Gastrocnemius medialis (tissue), 4 donors: ENCODE data around the gene POLD2. TPM values are rescaled to one million over a fixed set of nuclear protein-coding genes. Genes with fewer than 3 reads are reported as not detected.

ENCODE experiments used
- ATAC-seq, 2 donors: fragments of 150-250 bp; one replicate each; pipeline ENCODE4 v1.9.1; 2016
- DNase-seq, 2 donors: peaks; one replicate each; pipeline ENCODE4 v3.0.0-alpha.2; 2019
- H3K27ac ChIP-seq, 4 donors: fragments of 200-600 bp; sonication (generic); 1 replicate in 1 of 4; 2 replicates in 3 of 4; pipeline ENCODE4 v1.5.1; 2016 to 2018; ENCODE audit warnings: mild to moderate bottlenecking in 2 of 4, moderate library complexity in 1 of 4
- H3K27me3 ChIP-seq, 3 donors: fragments of 200-600 bp; sonication (generic) in 2 of 3; 1 replicate in 1 of 3; 2 replicates in 2 of 3; pipeline versions ENCODE4 v1.5.1 to v1.6.0; 2016 to 2019; ENCODE audit warnings: mild to moderate bottlenecking in 1 of 3, moderate library complexity in 1 of 3
- H3K36me3 ChIP-seq, 2 donors: fragments of 200-600 bp; sonication (generic) in 1 of 2; one replicate each; pipeline ENCODE4 v1.5.1; 2017 to 2018
- H3K4me1 ChIP-seq, 2 donors: fragments of 200-600 bp; sonication (generic) in 1 of 2; one replicate each; pipeline ENCODE4 v1.5.1; 2016 to 2017; ENCODE audit warnings: mild to moderate bottlenecking in 2 of 2
- H3K4me3 ChIP-seq, 4 donors: fragments of 200-600 bp; sonication (generic) in 3 of 4; 1 replicate in 1 of 4; 2 replicates in 3 of 4; pipeline ENCODE4 v1.5.1; 2016 to 2019; ENCODE audit warnings: mild to moderate bottlenecking in 2 of 4
- H3K9me3 ChIP-seq, 3 donors: fragments of 200-600 bp; sonication (generic) in 2 of 3; 1 replicate in 1 of 3; 2 replicates in 2 of 3; pipeline ENCODE4 v1.5.1; 2016 to 2019
- POLR2A ChIP-seq, 2 donors: fragments of 450-650 bp; IDR thresholded peaks; one replicate each; pipeline ENCODE4 v1.6.1; 2017; ENCODE audit warnings: antibody characterized with exemption in 2 of 2, mild to moderate bottlenecking in 2 of 2, moderate library complexity in 2 of 2
- in situ Hi-C, 4 donors: fragments of 200-750 bp; cut with MboI; loops; one replicate each; pipeline versions ENCODE4 v1.15.0 to v1.8.0; 2017; ENCODE audit warnings: low sequenced_read_pairs in 4 of 4
- intact Hi-C: fragments of 100-400 bp; cut with DNase I; formaldehyde crosslinking; loops from one replicate; pipeline ENCODE4 v1.15.1; 2023; ENCODE audit warnings: low total_unique reads
- total RNA-seq, 4 donors: library from RNA; depleted of rRNA; stranded (reverse); fragments of >200 nt; gene quantifications; one replicate each; pipeline versions ENCODE4 v1.1.0 to v1.2.3, GENCODE V29; 2016
- TF ChIP-seq, protein P1 (sequence below), 5 experiments: fragments of 450-650 bp in 3 of 5; fragments of 200-600 bp in 2 of 5; sonication (generic) in 2 of 5; IDR thresholded peaks in 4 of 5; conservative IDR thresholded peaks in 1 of 5; 1 replicate in 4 of 5; 2 replicates in 1 of 5; pipeline ENCODE4 v1.5.1; 2016 to 2019; ENCODE audit warnings: antibody characterized with exemption in 5 of 5, mild to moderate bottlenecking in 3 of 5, moderate library complexity in 3 of 5

Gene POLD2
- total RNA-seq, 4 donors from 2014 or later: 69.4 to 93.0 (median 77.7) TPM

DNA sequence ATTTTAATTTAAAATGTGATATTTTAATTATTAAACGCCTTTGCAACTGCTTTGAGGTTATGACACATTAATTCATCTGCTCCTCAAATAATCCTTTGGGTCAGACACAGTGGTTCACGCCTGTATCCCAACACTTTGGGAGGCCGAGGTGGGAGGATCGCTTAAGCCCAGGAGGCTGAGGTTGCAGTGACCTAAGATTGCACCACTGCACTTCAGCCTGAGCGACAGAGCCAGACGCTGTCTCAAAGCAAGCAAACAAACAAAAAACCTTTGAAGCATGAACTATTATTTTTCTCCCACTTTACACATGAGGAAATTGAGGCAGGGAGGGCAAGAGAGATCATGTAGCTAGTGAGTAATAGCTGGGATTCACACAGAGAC is 1.5 kb upstream of the POLD2 start:
- in situ Hi-C loops: loop anchor here in 1 of 4 donors (5.0 kb wide), 1 partner anchor 48 kb away; no protein-coding TSS in a partner anchor
- peaks cover 0 to 11% of the 10 kb centered on the region in 2 donors for H3K36me3 ChIP-seq
- ATAC-seq: no peak
- DNase-seq: no peak
- intact Hi-C loops: loop anchor here (5.0 to 10.0 kb wide), 2 partner anchors 187 to 370 kb away; partner anchors contain the start of gene NUDCD3
- TF ChIP-seq, protein P1, sequence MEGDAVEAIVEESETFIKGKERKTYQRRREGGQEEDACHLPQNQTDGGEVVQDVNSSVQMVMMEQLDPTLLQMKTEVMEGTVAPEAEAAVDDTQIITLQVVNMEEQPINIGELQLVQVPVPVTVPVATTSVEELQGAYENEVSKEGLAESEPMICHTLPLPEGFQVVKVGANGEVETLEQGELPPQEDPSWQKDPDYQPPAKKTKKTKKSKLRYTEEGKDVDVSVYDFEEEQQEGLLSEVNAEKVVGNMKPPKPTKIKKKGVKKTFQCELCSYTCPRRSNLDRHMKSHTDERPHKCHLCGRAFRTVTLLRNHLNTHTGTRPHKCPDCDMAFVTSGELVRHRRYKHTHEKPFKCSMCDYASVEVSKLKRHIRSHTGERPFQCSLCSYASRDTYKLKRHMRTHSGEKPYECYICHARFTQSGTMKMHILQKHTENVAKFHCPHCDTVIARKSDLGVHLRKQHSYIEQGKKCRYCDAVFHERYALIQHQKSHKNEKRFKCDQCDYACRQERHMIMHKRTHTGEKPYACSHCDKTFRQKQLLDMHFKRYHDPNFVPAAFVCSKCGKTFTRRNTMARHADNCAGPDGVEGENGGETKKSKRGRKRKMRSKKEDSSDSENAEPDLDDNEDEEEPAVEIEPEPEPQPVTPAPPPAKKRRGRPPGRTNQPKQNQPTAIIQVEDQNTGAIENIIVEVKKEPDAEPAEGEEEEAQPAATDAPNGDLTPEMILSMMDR (IDR thresholded peaks at IDR 0.05 in 4 of 5, conservative IDR thresholded peaks at IDR 0.05 in 1 of 5): no peak
- no peak for TF ChIP-seq POLR2A (IDR thresholded peaks at IDR 0.05)
- no peak overlapping the region for H3K4me3 ChIP-seq
- H3K27me3 ChIP-seq: no peaks in the 10 kb centered on the region
- no peaks in the 10 kb centered on the region for H3K9me3 ChIP-seq
- no peak overlapping the region for H3K27ac ChIP-seq
- H3K4me1 ChIP-seq: peaks cover 17 to 22% of the 10 kb centered on the region in 2 donors

DNA sequence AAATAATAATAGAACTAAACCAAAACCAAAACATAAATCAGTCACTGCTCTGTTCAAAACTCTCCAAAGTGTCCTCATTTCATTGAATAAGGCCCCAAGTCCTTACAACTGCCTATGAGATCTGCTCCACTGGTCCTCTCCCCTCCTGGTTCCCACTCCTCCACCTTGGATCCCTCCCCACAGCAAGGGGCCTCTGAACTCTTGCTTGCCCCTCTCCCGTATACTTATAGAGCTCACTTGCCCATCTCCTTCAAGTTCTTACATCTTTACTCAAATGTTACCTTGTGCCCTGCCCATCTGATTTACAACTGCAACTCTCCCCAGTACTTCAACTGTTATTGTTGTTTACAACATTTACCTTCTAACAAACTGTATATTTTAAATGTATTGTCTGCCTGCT is 819 bp downstream of the POLD2 start:
- no peak for TF ChIP-seq POLR2A (IDR thresholded peaks at IDR 0.05)
- TF ChIP-seq, protein P1 (IDR thresholded peaks at IDR 0.05 in 4 of 5, conservative IDR thresholded peaks at IDR 0.05 in 1 of 5): no peak
- H3K36me3 ChIP-seq: peaks cover 0 to 23% of the 10 kb centered on the region in 2 donors
- no peaks in the 10 kb centered on the region for H3K27me3 ChIP-seq
- ATAC-seq: no peak
- intact Hi-C loops: loop anchor here (2.0 to 10.0 kb wide), 4 partner anchors 78 to 372 kb away; partner anchors contain the start of genes NUDCD3 and YKT6
- peak overlapping the region; percentile 62 to 92 (median 72) for H3K4me3 ChIP-seq
- no peaks in the 10 kb centered on the region for H3K9me3 ChIP-seq
- no peak for DNase-seq
- peak overlapping the region; percentile 88 to 95 (median 88) for H3K27ac ChIP-seq
- in situ Hi-C loops: loop anchor here in 1 of 4 donors (5.0 kb wide), 1 partner anchor 45 kb away; no protein-coding TSS in a partner anchor
- H3K4me1 ChIP-seq: peaks cover 19 to 31% of the 10 kb centered on the region in 2 donors

DNA sequence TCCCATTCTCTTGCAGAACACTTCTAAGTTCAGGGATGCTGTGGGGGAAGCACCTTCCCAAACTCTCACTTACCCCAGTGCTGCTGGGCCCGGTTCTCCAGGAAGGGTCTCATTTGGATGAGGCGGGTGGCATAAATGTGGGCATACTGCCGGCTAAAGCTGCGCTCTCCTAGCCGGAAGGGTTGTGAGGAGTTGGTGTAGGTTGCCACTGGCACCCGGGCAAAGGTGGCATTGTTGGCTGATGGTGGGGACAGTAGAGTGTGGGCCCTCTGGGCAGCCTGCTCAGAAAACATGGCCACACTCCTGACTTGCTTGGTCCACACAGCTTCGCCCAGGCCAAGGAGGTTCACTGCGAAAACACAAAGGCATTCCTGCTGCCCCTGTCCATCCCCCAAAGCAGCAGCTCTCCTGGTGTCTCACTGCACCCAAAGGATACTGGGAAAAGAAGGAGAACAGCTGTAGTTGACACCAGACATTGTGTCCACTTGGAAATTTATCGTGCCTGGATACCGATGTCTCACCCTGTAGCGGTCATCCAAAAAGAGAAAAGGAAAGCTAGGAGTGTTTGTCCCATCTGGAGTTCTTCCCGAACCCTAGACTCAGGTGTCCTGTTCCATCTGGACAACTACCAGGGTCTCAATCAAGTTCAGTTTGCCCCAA is 1.5 kb downstream of the POLD2 start:
- ATAC-seq (no peak), DNase-seq (no peak)
- Histone ChIP-seq H3K4me3 (peak overlapping the region in 1 of 4 donors; percentile 62), H3K27me3 (no peaks in the 10 kb centered on the region), H3K27ac (peak overlapping the region; percentile 88 to 95 (median 88)), H3K9me3 (no peaks in the 10 kb centered on the region), H3K4me1 (peaks cover 19 to 31% of the 10 kb centered on the region in 2 donors), H3K36me3 (peaks cover 0 to 27% of the 10 kb centered on the region in 2 donors)
- TF ChIP-seq POLR2A (IDR thresholded peaks at IDR 0.05): no peak
- TF ChIP-seq, protein P1 (IDR thresholded peaks at IDR 0.05 in 4 of 5, conservative IDR thresholded peaks at IDR 0.05 in 1 of 5): no peak
- in situ Hi-C loops: loop anchor here in 1 of 4 donors (5.0 kb wide), 1 partner anchor 45 kb away; no protein-coding TSS in a partner anchor
- intact Hi-C loops: loop anchor here (2.0 to 10.0 kb wide), 4 partner anchors 79 to 373 kb away; partner anchors contain the start of genes NUDCD3 and YKT6

DNA sequence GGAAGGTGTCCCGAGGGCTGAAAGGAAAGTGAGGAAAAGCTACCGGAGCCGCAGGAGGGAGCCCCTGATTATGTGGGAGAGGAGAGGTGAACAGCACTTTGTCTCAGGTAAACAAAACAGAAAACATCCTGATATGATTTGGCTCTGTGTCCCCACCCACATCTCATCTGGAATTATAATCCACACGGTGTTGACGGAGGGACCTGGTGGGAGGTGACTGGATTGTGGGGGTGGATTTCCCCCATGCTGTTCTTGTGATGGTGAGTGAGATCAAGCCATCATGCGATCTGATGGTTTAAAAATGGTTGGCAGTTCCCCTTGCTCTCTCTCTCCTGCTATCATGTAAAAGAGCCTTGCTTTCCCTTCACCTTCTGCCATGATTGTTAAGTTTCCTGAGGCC is 3.0 kb downstream of the POLD2 start:
- no peak for ATAC-seq
- Histone ChIP-seq H3K27me3 (no peaks in the 10 kb centered on the region), H3K9me3 (no peaks in the 10 kb centered on the region), H3K27ac (no peak overlapping the region), H3K36me3 (peaks cover 0 to 29% of the 10 kb centered on the region in 2 donors), H3K4me3 (no peak overlapping the region), H3K4me1 (peaks cover 22 to 33% of the 10 kb centered on the region in 2 donors)
- TF ChIP-seq, protein P1 (IDR thresholded peaks at IDR 0.05 in 4 of 5, conservative IDR thresholded peaks at IDR 0.05 in 1 of 5): no peak
- TF ChIP-seq POLR2A (IDR thresholded peaks at IDR 0.05): no peak
- no peak for DNase-seq
- in situ Hi-C loops: loop anchor here in 1 of 4 donors (5.0 kb wide), 1 partner anchor 43 kb away; no protein-coding TSS in a partner anchor
- intact Hi-C loops: loop anchor here (5.0 to 10.0 kb wide), 2 partner anchors 192 to 374 kb away; partner anchors contain the start of gene NUDCD3
